HS-27A (cell line): Measurements from ENCODE around the gene RGS16.

ENCODE experiments used
- DNase-seq: peaks from one replicate; pipeline ENCODE4 v3.0.0-alpha.2; 2012; ENCODE audit warnings: low read depth, missing footprints

The RGS16 gene

GRCh38 chr1:182608845-182609610 is 4.8 kb upstream of the RGS16 start:
- no peak for DNase-seq

- no peak for DNase-seq
Measured at GRCh38 chr1:182608236-182608635, 4.0 kb upstream of the RGS16 start.

- DNase-seq = no peak
Measured at GRCh38 chr1:182607566-182607965, 3.4 kb upstream of the RGS16 start.

GRCh38 chr1:182603646-182604174 is 479 bp downstream of the RGS16 start:
- no peak for DNase-seq

DNA sequence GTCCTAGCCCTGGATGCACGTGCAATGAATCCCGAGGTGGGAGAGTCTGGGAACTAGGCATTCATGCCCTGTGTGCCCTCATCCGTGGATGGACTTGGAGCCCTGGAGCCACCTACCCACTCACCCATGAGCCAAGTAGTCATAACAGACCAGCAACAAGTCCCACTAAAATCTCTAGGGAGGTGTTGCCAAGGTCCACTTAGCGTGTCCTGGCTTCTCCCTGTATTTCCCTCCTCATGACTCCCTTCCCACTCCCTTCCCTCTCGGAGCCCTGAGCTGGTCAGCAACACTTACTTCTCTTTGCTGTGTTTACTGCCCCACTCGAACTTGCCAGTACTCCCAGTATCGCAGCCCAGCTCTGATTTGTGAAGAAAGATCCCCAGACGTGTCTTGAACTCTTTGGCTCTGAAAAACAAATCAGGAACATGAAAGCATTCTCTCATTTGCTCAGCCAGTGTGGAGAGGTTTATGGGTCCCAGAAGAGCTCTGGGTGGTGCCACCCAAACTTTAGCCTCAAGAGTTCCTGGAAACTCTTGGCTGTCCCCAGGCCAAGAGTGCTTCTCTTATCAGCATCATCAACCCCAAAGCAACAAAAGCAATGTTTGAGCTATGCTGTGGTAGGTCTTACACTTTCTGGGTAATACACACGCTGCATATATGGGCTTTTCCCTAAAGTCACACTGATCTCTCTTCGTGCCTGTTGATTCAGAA is 1.1 kb downstream of the RGS16 start:
- no peak for DNase-seq

- DNase-seq = no peak
Measured at GRCh38 chr1:182601913-182602312, 2.3 kb downstream of the RGS16 start.

- peak; percentile 29 for DNase-seq
Measured at GRCh38 chr1:182601416-182601786, 2.8 kb downstream of the RGS16 start.

DNA sequence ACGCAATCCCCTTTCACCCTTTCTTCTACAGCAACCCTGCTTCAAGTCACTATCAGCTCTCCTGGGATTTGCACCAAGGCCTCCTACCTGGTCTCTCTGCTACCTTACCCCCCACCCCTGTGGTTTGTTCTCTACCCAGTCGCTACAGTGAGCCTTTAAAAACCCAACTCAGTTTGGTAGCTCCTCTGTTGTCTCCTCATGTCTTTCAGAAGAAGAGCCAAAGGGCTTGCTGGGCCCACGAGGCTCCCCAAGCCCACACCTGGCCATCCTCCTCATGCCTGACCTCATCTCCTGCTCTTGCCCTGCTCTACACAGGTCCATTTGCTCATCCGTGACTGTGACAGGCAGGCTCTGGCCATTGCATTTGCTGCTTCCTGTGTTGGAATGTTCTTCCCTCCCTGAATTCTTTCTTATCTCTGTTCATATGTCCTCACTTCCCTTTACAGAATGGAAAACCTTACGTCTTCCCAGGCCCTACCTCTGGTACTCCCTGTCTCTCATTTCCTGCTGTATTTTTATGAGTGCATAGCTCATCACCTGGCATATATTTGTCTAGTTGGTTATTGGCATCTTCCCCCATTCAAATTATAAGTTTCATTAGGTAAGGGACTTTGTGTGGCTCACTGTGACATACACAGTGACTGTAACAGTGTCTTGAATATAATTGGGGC is 3.3 kb downstream of the RGS16 start:
- DNase-seq = no peak

GRCh38 chr1:182600036-182600713 is 4.0 kb downstream of the RGS16 start:
- no peak for DNase-seq

DNA sequence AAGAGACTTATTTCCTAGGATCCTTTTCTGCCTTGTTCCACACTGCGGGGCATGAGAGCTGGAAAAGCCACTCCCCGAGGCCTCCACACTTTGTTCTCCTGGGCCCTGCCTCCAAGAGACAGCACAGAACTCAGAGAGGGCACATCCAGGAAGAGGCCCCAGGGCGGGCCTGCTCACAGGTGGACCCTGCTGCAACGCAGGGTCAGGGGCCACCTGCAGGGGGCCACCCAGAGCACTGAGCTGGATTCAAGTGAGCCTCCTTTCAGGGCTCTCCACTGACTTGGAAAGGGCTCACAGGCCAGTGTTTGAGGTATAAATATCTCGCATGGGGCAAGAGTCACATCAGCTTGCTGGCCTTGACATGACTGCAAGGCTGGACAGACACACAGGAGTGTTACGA is 4.8 kb downstream of the RGS16 start:
- DNase-seq = no peak

- DNase-seq = no peak
Measured at GRCh38 chr1:182598296-182598695, 5.9 kb downstream of the RGS16 start.

DNA sequence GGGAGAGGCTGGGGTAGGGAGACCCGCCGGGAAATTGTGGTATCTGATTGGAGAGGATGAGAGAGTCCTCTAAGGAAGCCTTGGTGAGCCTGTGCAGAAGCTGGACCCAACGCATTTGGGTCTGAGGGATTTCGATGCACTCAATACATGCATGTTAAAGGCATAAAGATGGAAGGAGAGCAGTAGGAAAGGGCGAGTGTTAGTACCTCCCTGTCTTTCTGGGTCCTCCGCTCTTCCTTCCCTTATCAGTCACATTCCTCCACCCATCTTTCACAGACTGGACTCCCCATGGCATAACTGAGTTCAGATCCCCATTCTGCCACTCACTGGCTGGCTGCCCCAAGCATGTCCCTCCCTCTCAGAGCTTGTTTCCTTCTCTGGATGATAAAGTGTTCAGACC is 7.3 kb downstream of the RGS16 start:
- DNase-seq = no peak

GRCh38 chr1:182595641-182596240 is 8.4 kb downstream of the RGS16 start:
- no peak for DNase-seq

DNA sequence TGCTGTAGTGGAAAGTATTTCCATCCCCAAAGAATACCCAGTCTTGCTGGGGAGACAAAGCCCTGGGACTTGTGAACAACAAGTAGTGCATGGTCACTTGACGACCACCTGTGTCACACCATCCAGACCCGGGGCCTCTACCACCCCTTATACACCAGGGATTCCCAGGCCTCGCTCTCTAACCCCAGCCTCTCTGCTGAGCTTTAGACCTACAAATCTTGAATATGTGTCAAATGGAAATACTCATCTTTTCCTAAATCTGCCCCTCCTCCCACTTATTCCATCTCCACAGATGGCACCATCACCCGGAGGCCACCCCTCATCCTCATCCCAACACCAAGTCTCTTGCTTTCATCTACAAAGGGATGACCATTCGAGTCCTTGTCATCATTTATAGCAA is 14.3 kb downstream of the RGS16 start:
- DNase-seq = no peak

- DNase-seq = no peak
Measured at GRCh38 chr1:182589520-182589919, 14.7 kb downstream of the RGS16 start.

GRCh38 chr1:182588500-182589396 is 15.4 kb downstream of the RGS16 start, which contains the start of gene RNASEL:
TSS of gene RNASEL (minus strand) at chr1:182589256. CDS start at chr1:182586806, 2,450 bp downstream.
- DNase-seq = no peak

GRCh38 chr1:182587666-182588499 is 16.3 kb downstream of the RGS16 start:
- DNase-seq = no peak

DNA sequence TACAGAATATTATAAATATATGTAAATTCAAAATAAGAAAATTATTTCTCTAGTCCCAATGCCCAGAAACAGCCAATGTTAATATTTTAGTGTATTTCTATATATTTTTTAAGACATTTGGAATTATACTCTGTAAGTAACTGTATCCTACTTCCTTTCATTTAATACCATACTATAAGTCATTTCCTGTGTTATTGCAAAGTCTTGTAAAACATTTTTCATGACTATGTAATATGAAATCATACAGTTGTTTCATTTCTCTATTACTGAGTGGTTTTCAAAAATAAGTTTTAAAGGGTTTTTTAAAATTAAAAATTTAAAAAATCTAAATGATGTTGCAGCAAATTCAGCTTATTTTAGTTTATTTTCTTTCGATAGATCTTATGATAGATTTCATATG is 17.1 kb downstream of the RGS16 start:
- no peak for DNase-seq

GRCh38 chr1:182586380-182586779 is 17.8 kb downstream of the RGS16 start:
- DNase-seq = no peak

DNA sequence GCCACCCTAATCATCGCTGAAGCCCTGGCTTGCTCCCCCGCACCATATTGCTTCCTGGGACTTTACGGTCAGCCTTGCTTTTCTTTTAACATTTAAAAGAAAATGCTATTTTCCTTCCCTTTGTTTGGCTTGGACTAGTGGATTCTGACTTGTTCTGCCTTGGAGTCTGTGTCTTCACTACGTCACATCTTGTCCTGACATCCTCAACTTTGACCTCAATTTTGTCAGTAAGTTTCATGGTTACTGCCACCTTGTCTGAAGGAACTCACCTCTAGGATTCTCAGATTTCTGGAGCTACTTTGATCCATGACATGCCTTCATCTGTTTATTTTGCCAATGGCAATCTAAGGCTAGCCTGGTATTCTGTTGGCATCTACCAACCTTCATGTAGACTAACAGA is 19.4 kb downstream of the RGS16 start:
- DNase-seq = no peak
